ENCODE measurements around the gene GIMD1. TPM values are rescaled to one million over a fixed set of nuclear protein-coding genes. Genes with fewer than 3 reads are reported as not detected.

The GIMD1 gene
- total and polyA plus RNA-seq, 2 experiments from 2014 or later, result not detected

- TF ChIP-seq CTCF (conservative IDR thresholded peaks at IDR 0.05; ENCODE audit: low read depth in 2 of 2), result no peak
- no peak for TF ChIP-seq ZNF114 (CRISPR knock-in tag; IDR thresholded peaks at IDR 0.05)
- TF ChIP-seq EZH2 (IDR thresholded peaks at IDR 0.05; ENCODE audit: low read depth, unreplicated experiment), result no peak
Measured at GRCh38 chr4:106370214-106370613, 1.6 kb upstream of the GIMD1 start (continued).

- no peaks in the 10 kb centered on the region for H3K27me3 Mint-ChIP-seq (ENCODE audit: insufficient read depth, low read depth, poor library complexity)
- H3K27me3 ChIP-seq (ENCODE audit: insufficient read depth), result no peaks in the 10 kb centered on the region
- ATAC-seq (peak; percentile 88), DNase-seq (ENCODE audit: low spot score) (peak; percentile 83)
- no peaks in the 10 kb centered on the region for H3K36me3 ChIP-seq (ENCODE audit: insufficient read depth)
- no peaks in the 10 kb centered on the region for H3K36me3 Mint-ChIP-seq (ENCODE audit: low read depth)
- no peak overlapping the region for H3K27ac Mint-ChIP-seq
- no peaks in the 10 kb centered on the region for H3K4me1 ChIP-seq (ENCODE audit: insufficient read depth)
- H3K4me1 Mint-ChIP-seq, result peaks cover 8% of the 10 kb centered on the region; the same call in 1 of the 3 replicates
- no peak overlapping the region for H3K4me3 ChIP-seq
- H3K4me2 ChIP-seq, result no peak overlapping the region
- no peak overlapping the region for H3K4me3 Mint-ChIP-seq
- H3K79me2 ChIP-seq (replicated peaks; ENCODE audit: insufficient read depth), result no peaks in the 10 kb centered on the region
- no peaks in the 10 kb centered on the region for H3K9me2 ChIP-seq (ENCODE audit: insufficient read depth)
- H2AFZ ChIP-seq, result no peak overlapping the region
- no peaks in the 10 kb centered on the region for H4K20me1 ChIP-seq (replicated peaks; ENCODE audit: insufficient read depth)
- H3F3A ChIP-seq (replicated peaks; ENCODE audit: low read depth), result no peaks in the 10 kb centered on the region
- H3K27ac ChIP-seq (ENCODE audit: low read depth), result no peak overlapping the region
- H3K9me3 Mint-ChIP-seq, result no peaks in the 10 kb centered on the region
- peak; percentile 81 to 87 for TF ChIP-seq CTCF (conservative IDR thresholded peaks at IDR 0.05; ENCODE audit: low read depth in 2 of 2)
- no peak for TF ChIP-seq NANOG (IDR thresholded peaks at IDR 0.05; ENCODE audit: borderline replicate concordance)
Measured at GRCh38 chr4:106369456-106370060, 980 bp upstream of the GIMD1 start.

GRCh38 chr4:106367072-106367471, 1.5 kb downstream of the GIMD1 start:
- Mint-ChIP-seq H3K4me1 (peaks cover 13% of the 10 kb centered on the region), H3K4me3 (no peak overlapping the region), H3K36me3 (ENCODE audit: low read depth) (no peaks in the 10 kb centered on the region), H3K27ac (no peak overlapping the region), H3K27me3 (ENCODE audit: insufficient read depth, low read depth, poor library complexity) (no peaks in the 10 kb centered on the region), H3K9me3 (no peaks in the 10 kb centered on the region)
- Histone ChIP-seq H3K9me2 (ENCODE audit: insufficient read depth) (no peaks in the 10 kb centered on the region), H3K79me2 (replicated peaks; ENCODE audit: insufficient read depth) (no peaks in the 10 kb centered on the region), H2AFZ (no peak overlapping the region), H4K20me1 (replicated peaks; ENCODE audit: insufficient read depth) (no peaks in the 10 kb centered on the region), H3K27ac (ENCODE audit: low read depth) (no peak overlapping the region), H3F3A (replicated peaks; ENCODE audit: low read depth) (no peaks in the 10 kb centered on the region), H3K36me3 (ENCODE audit: insufficient read depth) (no peaks in the 10 kb centered on the region), H3K4me1 (ENCODE audit: insufficient read depth) (no peaks in the 10 kb centered on the region), H3K27me3 (ENCODE audit: insufficient read depth) (no peaks in the 10 kb centered on the region), H3K4me2 (no peak overlapping the region), H3K4me3 (no peak overlapping the region)
- DNase-seq (ENCODE audit: low spot score), result no peak
- no peak for TF ChIP-seq ZNF331 (CRISPR knock-in tag; IDR thresholded peaks at IDR 0.05; ENCODE audit: low read depth)
- no peak for TF ChIP-seq ZNF114 (CRISPR knock-in tag; IDR thresholded peaks at IDR 0.05)
- ATAC-seq, result no peak

Data from GM23338 (cell line).